GM18498 (cell line): Measurements from ENCODE around the gene HNRNPL.

Experiments used
- ATAC-seq: cut with Tn5 transposase; IDR thresholded peaks from one replicate; pipeline ENCODE4 v1.9.1; 2021; ENCODE audit warnings: mild to moderate bottlenecking, moderate library complexity; ENCODE audit not compliant: unreplicated experiment

HNRNPL gene

DNA sequence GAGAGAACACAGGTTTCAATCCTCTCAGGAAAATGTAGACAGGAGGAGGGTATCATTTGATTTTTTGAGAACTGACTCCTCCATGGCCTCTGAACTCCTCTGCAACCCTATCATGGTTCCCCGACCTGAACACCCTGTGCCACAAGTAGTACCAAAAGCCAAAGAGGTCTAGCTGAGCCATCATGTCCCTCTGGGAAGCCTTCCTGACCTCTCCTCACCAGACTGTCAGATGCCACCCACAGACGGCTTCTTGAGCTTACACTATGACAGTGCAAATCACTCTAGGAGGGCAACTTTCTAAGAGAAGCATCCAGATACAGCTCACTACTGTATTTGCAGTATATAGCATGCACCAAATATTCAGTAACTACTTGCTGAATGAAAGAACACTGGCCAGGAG lies 3.7 kb downstream of the HNRNPL start:
- no peak for ATAC-seq

DNA sequence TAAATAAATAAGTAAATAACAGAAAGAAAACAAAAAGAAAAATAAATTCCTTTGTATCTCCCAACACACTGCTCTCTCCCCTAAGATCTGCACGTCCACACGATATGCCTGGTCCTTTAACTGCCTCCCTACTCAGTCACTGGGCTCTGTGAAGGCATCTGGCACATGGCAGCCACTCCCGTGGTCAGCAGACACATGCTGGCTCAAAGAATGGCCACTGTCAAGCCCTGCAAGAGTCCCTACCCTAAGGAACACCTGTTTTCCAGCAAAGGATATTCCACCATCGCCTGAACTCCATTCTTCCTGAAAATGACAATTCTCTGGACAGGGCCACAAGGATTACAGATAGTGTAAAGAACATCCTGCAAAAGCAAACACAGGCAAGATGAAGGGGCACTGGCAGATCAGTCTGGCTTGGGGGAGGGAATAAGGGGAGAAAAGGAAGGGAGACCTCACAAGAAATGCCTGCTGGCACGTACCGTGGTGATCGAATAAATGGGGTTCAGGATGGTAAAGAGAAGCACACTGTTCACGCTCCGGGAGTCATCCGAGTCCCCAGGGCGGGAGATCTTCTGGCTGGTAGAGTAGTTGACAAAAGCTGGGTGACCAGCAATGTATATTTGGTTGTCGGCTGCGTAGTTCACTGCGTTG lies 4.3 kb downstream of the HNRNPL start:
- ATAC-seq, result no peak

DNA sequence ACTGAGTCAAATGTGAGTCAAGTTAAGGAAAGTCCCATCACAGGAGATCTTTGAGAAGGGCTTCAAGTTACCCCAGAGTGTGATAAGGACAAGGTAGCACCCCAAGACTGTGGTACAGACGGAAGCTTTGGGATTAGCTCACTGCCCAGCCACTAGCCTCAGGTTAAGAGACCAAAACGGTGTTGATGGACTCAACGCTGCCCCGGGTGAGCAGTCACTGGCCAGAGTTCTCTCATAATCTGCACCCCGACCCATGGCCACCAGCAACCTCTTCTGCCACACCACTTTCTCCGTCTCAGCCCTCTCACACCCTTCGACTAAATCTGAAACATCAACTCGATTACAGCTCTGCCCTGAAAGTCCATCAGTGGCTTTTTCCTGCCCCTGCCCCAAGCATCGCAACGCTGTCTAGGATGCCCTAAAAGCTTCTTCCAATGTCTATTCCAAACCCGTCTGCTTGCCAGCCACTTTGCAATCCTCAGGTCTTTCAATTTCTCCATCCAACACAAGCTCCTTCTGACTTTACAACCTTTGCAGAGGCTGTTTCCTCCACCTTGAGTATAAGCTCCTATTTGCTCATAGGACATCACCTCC lies 5.6 kb downstream of the HNRNPL start:
- no peak for ATAC-seq

GRCh38 chr19:38843175-38843758 lies 6.5 kb downstream of the HNRNPL start:
- ATAC-seq, result no peak

- ATAC-seq, result no peak
Measured at GRCh38 chr19:38842439-38843174, 7.2 kb downstream of the HNRNPL start.

- ATAC-seq, result no peak
Measured at GRCh38 chr19:38841787-38842438, 7.9 kb downstream of the HNRNPL start.

DNA sequence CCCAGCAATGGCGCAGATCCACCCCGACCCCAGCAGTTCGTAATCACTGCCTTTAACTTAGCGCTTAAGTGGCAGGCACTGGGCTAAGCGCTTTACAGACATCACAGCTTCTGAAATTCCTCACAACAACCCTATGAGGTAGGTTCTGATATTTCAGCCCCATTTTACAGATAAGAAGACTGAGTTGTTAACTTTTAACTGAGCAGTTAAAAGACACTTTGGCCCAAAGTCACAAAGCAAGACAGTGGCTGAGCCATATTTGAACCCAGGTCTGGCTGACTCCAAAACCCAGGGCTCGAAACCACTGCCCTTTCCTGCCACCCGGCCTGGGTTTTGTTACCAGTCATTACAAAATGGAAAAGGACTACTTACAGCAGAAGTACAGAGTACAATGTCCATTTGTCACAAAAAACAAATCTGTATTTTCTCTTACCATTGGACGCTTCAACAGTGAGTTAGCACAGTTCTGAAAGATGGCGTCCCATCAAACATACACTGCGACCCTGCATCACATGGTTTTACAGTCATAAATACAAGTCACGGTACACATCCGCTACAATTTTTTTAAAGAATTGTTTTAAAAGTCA lies 8.5 kb downstream of the HNRNPL start:
- ATAC-seq, result no peak

GRCh38 chr19:38840583-38840968 lies 9.2 kb downstream of the HNRNPL start:
- ATAC-seq, result no peak

DNA sequence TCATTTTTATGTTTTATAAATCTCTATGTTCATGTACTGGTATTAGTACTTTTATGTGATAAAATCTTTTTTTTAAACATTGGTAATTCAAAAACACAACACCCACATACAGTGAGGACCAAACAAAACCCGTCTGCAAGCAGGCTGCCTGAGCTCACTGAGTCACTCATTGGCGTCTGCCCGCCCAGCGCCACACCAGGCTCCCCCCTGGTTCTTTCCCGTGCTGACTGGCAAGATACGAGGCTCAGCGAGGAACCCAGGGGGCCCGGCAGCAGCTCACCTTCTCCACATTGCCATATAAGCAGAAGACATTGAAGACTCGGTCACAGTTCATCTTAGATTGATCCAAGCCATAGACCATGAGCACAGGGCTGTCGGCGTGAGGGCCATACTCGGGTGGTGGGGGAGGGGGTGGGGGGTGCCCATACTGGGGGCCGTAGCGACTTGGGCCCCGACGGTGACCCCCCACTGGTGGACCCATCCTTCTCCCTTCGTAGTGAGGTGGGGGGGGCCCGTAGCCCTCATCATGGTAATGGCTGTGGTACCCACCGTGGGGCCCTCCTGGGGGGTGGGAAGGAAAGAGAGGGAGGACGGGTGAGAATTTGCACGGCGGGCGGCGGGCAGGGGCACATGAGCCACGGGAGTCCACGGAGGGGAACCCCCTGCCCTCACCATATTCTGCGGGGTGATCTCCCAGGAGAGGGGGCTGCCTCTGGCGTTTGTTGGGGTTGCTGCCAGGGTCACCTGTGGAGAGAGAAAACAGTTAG lies 9.8 kb downstream of the HNRNPL start:
- ATAC-seq, result no peak

DNA sequence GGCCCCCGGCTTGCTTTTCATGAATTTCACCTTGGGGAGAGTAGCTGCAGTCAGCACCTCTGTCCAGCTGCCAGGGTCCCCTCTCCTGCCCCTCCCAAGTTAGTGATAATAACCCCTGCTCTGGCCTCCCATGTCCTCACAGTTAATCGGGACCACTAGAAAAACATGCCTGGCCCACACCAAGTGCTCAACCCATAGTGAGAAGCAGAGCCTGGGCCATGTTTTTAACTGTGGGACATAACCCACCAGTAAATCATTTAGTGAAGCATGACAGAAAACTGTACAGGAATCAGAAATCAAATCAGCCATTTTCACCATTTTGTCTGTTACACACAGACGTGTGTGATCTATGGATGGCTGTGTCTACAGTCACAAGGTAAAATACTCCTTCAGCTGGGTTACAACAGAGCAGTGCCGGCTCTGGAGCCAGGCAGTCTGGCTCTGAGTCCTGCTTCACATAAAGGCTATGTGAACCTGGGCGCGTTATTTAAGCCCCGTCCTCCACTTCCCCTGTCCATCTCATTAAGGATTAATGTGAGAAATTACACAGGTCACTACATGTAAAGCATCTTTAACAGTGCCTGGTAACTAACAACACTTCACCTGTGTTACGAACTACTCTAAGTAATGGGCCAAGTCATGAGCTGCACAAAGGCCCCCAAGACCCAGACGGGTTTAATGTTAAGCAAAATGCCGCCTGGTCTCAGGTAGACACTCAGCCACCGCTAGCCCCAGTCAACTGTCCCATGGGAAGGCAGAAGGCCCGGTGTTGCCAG lies 10.6 kb downstream of the HNRNPL start:
- ATAC-seq, result no peak

GRCh38 chr19:38838208-38838985 lies 11.4 kb downstream of the HNRNPL start:
- ATAC-seq, result no peak

DNA sequence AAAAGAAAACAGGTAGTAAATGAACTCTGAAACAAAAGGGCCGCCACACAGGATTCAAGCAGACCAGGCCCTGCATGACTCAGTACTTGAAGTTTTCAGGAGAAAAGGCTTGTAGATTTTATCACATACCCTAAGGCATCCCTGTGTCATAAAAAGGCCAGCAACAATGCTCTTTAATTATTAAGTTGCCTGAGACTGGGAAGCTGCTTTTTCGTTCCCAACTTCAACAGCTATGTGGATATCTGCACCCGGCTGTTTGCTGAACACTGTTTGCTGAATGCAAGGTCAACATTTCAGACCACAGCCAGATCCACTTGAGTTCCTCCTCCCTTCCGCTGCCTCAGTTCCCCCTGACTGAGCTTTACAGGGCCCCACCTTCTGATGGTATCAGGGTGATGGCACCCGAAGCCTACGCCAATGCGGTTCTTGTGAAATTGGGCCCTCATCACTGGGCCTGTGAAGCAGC lies 12.1 kb downstream of the HNRNPL start:
- ATAC-seq, result no peak

- no peak for ATAC-seq
Measured at GRCh38 chr19:38836983-38837626, 12.7 kb downstream of the HNRNPL start.

GRCh38 chr19:38836159-38836982 lies 13.4 kb downstream of the HNRNPL start:
- no peak for ATAC-seq

DNA sequence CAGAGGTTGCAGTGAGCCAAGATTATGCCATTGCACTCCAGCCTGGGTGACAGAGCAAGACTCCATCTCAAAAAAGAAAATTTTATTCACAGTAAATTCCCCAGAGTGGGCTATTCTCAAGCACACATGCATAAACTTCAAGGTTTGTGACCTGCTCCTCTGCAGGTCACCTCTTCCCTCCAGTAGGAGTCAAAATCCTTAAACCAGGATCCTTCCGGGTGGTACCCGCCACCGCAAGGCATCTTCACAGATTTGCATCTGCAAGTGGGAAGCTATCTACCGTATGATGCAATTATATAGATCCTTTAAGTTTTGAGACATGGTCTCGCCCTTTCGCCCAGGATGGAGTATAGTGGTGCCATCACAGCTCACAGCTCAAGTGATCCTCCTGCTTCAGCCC lies 15.2 kb downstream of the HNRNPL start:
- no peak for ATAC-seq

GRCh38 chr19:38834104-38834490 lies 15.7 kb downstream of the HNRNPL start:
- no peak for ATAC-seq

GRCh38 chr19:38833092-38833425 lies 16.7 kb downstream of the HNRNPL start:
- ATAC-seq, result no peak
